HCT116 (cell line): ENCODE data around the gene MYLK4. TPM values are rescaled to one million over a fixed set of nuclear protein-coding genes. Genes with fewer than 3 reads are reported as not detected.

ENCODE experiments used
- ATAC-seq: fragments of 200-7000 bp; cut with Tn5 transposase; 2 replicates; pipeline ENCODE4 v1.9.1; 2020; ENCODE audit warnings: mild to moderate bottlenecking, moderate library complexity
- BruUV-seq: library from RNA; stranded (reverse); fragments of 400-500 nt; replicated peaks from 2 replicates; lab custom pipeline; 2021; lab: Mats Ljungman, UMichigan
- CTCF ChIA-PET: fragments of 300-600 bp; sonication (Branson Sonifier 250); formaldehyde crosslinking; loops from one replicate; lab custom pipeline; 2021; ENCODE audit warnings: antibody characterized with exemption; lab: Charles Lee
- POLR2A ChIA-PET: fragments of 300-600, 350-600 bp; sonication (Branson Sonifier 250); formaldehyde crosslinking; loops from one replicate; lab custom pipeline; 2021; ENCODE audit warnings: antibody characterized with exemption; lab: Charles Lee
- RAD21 ChIA-PET, 2 experiments: fragments of 300-600 bp; sonication (Branson Sonifier 250); formaldehyde crosslinking; loops; one replicate each; lab custom pipeline; 2023; ENCODE audit warnings: low total read pairs in 2 of 2; ENCODE audit not compliant: uncharacterized antibody in 2 of 2, unreplicated experiment in 2 of 2, low non-redundant PET in 1 of 2; lab: Charles Lee
- DNase-seq: peaks from one replicate; pipeline ENCODE4 v3.0.0-alpha.2; 2010; ENCODE audit warnings: low read depth, low spot score
- H2AFZ ChIP-seq: fragments of 200-600 bp; shearing (Covaris generic), sonication (generic); 2 replicates; pipeline ENCODE4 v1.6.1; 2017; ENCODE audit warnings: low read depth, mixed run types, mixed read lengths, antibody characterized with exemption, low read length; ENCODE audit not compliant: poor library complexity, severe bottlenecking
- H3K27ac ChIP-seq: 2 replicates; pipeline ENCODE4 v1.5.1; 2012; ENCODE audit warnings: low read depth, low read length
- H3K27me3 ChIP-seq: fragments of 200-600 bp; sonication (generic); 2 replicates; pipeline ENCODE4 v1.6.1; 2016; ENCODE audit warnings: mixed run types, low read length, mixed read lengths; ENCODE audit not compliant: insufficient read depth
- H3K36me3 ChIP-seq, 2 experiments: fragments of 200-500 bp in 1 of 2; fragments of 200-600 bp in 1 of 2; sonication (Bioruptor generic) in 1 of 2; sonication (generic) in 1 of 2; 2 replicates each; pipeline versions ENCODE4 v1.5.1 to v1.6.1; 2014 to 2016; ENCODE audit warnings: low read length in 2 of 2, inconsistent platforms in 1 of 2, mixed read lengths in 1 of 2, mixed run types in 1 of 2; ENCODE audit not compliant: insufficient read depth in 2 of 2, control insufficient read depth in 1 of 2
- H3K4me1 ChIP-seq, 2 experiments: fragments of 200-600 bp in 1 of 2; sonication (generic) in 1 of 2; 2 replicates each; pipeline versions ENCODE4 v1.5.1 to v1.6.1; 2012 to 2017; ENCODE audit warnings: low read length in 2 of 2, inconsistent platforms in 1 of 2, mild to moderate bottlenecking in 1 of 2, mixed read lengths in 1 of 2, mixed run types in 1 of 2, moderate library complexity in 1 of 2; ENCODE audit not compliant: insufficient read depth in 2 of 2, control insufficient read depth in 1 of 2
- H3K4me2 ChIP-seq: fragments of 200-600 bp; sonication (generic); 2 replicates; pipeline ENCODE4 v1.6.1; 2017; ENCODE audit warnings: mixed run types, low read length, mixed read lengths
- H3K4me3 ChIP-seq, 2 experiments: fragments of 200-600 bp in 1 of 2; sonication (generic) in 1 of 2; replicated peaks in 1 of 2; 2 replicates each; pipeline ENCODE4 v1.5.1; 2011 to 2016; ENCODE audit warnings: low read length in 2 of 2, control low read depth in 1 of 2, low read depth in 1 of 2, mild to moderate bottlenecking in 1 of 2, mixed read lengths in 1 of 2, mixed run types in 1 of 2
- H3K79me2 ChIP-seq: fragments of 200-600 bp; sonication (generic); 2 replicates; pipeline ENCODE4 v1.6.1; 2017; ENCODE audit warnings: mild to moderate bottlenecking, mixed run types, low read length, moderate library complexity, mixed read lengths; ENCODE audit not compliant: insufficient read depth
- H3K9ac ChIP-seq: fragments of 200-600 bp; sonication (generic); 2 replicates; pipeline ENCODE4 v1.6.1; 2016; ENCODE audit warnings: low read length, mixed read lengths
- H3K9me2 ChIP-seq: fragments of 200-600 bp; sonication (generic), shearing (Covaris generic); 2 replicates; pipeline ENCODE4 v1.6.1; 2017; ENCODE audit warnings: mixed run types, mild to moderate bottlenecking, moderate library complexity; ENCODE audit not compliant: insufficient read depth
- H3K9me3 ChIP-seq, 2 experiments: fragments of 200-500 bp in 1 of 2; fragments of 200-600 bp in 1 of 2; sonication (Bioruptor generic) in 1 of 2; sonication (generic) in 1 of 2; 2 replicates each; pipeline ENCODE4 v1.6.1; 2014 to 2017; ENCODE audit warnings: low read length in 2 of 2, mixed read lengths in 2 of 2, inconsistent platforms in 1 of 2, low read depth in 1 of 2, mild to moderate bottlenecking in 1 of 2, mixed run types in 1 of 2, moderate library complexity in 1 of 2; ENCODE audit not compliant: control insufficient read depth in 1 of 2, insufficient read depth in 1 of 2
- H4K20me1 ChIP-seq: fragments of 200-600 bp; sonication (generic), shearing (Covaris generic); 2 replicates; pipeline ENCODE4 v1.6.1; 2017; ENCODE audit warnings: mixed run types, mild to moderate bottlenecking, moderate library complexity; ENCODE audit not compliant: insufficient read depth
- CBX3 ChIP-seq: IDR thresholded peaks from 2 replicates; pipeline ENCODE4 v1.6.1; 2012; ENCODE audit warnings: low read depth
- CTCF ChIP-seq, 3 experiments: fragments of 200-600 bp in 1 of 3; sonication (generic) in 1 of 3; IDR thresholded peaks in 2 of 3; conservative IDR thresholded peaks in 1 of 3; 2 replicates each; pipeline ENCODE4 v1.5.1; 2012 to 2017; ENCODE audit warnings: low read depth in 2 of 3, low read length in 2 of 3, antibody characterized with exemption in 1 of 3, borderline replicate concordance in 1 of 3, control low read depth in 1 of 3, mild to moderate bottlenecking in 1 of 3, mixed read lengths in 1 of 3, mixed run types in 1 of 3, moderate library complexity in 1 of 3; ENCODE audit not compliant: insufficient read depth in 1 of 3
- EZH2phosphoT487 ChIP-seq: fragments of 200-600 bp; IDR thresholded peaks from 2 replicates; pipeline ENCODE4 v1.6.1; 2018; ENCODE audit warnings: antibody characterized with exemption, borderline replicate concordance
- FOSL1 ChIP-seq: IDR thresholded peaks from 2 replicates; pipeline ENCODE4 v1.6.1; 2012; ENCODE audit warnings: low read depth
- JUND ChIP-seq: IDR thresholded peaks from 2 replicates; pipeline ENCODE4 v1.6.1; 2012
- MAX ChIP-seq: IDR thresholded peaks from 2 replicates; pipeline ENCODE4 v1.6.1; 2012
- POLR2A ChIP-seq: IDR thresholded peaks from 2 replicates; pipeline ENCODE4 v1.7.0; 2011; ENCODE audit warnings: borderline replicate concordance; ENCODE audit not compliant: insufficient read depth, insufficient read length; ENCODE audit errors: extremely low read depth
- POLR2AphosphoS5 ChIP-seq: IDR thresholded peaks from 2 replicates; pipeline ENCODE4 v1.6.1; 2011; ENCODE audit warnings: mild to moderate bottlenecking, low read depth, low read length, moderate library complexity
- RAD21 ChIP-seq: IDR thresholded peaks from 2 replicates; pipeline ENCODE4 v1.6.1; 2012; ENCODE audit warnings: low read depth, mild to moderate bottlenecking
- REST ChIP-seq: IDR thresholded peaks from 2 replicates; pipeline ENCODE4 v1.6.1; 2012; ENCODE audit warnings: low read depth
- SIN3A ChIP-seq: IDR thresholded peaks from 2 replicates; pipeline ENCODE4 v1.6.1; 2012; ENCODE audit warnings: low read depth
- SP1 ChIP-seq: IDR thresholded peaks from 2 replicates; pipeline ENCODE4 v1.6.1; 2012; ENCODE audit warnings: low read depth
- SRF ChIP-seq: IDR thresholded peaks from 2 replicates; pipeline ENCODE4 v1.6.1; 2012; ENCODE audit warnings: low read depth
- TCF7L2 ChIP-seq: IDR thresholded peaks from 2 replicates; pipeline ENCODE4 v1.7.0; 2011; ENCODE audit warnings: borderline replicate concordance, inconsistent platforms; ENCODE audit not compliant: insufficient read depth, insufficient read length; ENCODE audit errors: extremely low read depth
- ZFX ChIP-seq: fragments of 450-650 bp; IDR thresholded peaks from 2 replicates; pipeline ENCODE4 v1.6.1; 2017
- ZNF274 ChIP-seq: fragments of 200-500 bp; sonication (Bioruptor generic); IDR thresholded peaks from 2 replicates; pipeline ENCODE4 v1.6.1; 2014; ENCODE audit warnings: mild to moderate bottlenecking, low read depth, low read length, inconsistent platforms
- intact Hi-C: fragments of 100-400 bp; cut with micrococcal nuclease; formaldehyde crosslinking; loops from 2 replicates; pipeline ENCODE4 v1.10.0; 2022
- total RNA-seq: library from RNA; stranded (reverse); gene quantifications from one replicate; pipeline ENCODE4 v1.2.1, GENCODE V29; 2021; ENCODE audit not compliant: unreplicated experiment

The MYLK4 gene
- total RNA-seq, 1 experiment from 2014 or later, result 0.27 TPM

GRCh38 chr6:2738373-2738979 lies 12.2 kb downstream of the MYLK4 start:
- no peaks in the 10 kb centered on the region for H3K79me2 ChIP-seq
- ChIA-PET RAD21 (interaction anchor here (0.6 to 1.0 kb wide), 2 partner anchors 12 to 261 kb away, joined by 3 to 4 read pairs; partner anchors contain the start of gene MYLK4 (in 1 of the 2)), POLR2A (no interaction called here), CTCF (interaction anchor here (0.7 to 2.0 kb wide), 20 partner anchors 10 to 1145 kb away, joined by 3 to 21 read pairs (median 4); partner anchors contain the start of genes MYLK4 and WRNIP1)
- no peaks in the 10 kb centered on the region for H3K27me3 ChIP-seq
- no TSS peak for BruUV-seq
- H3K9me3 ChIP-seq, result no peaks in the 10 kb centered on the region
- no peaks in the 10 kb centered on the region for H4K20me1 ChIP-seq
- H3K27ac ChIP-seq, result no peak overlapping the region
- ATAC-seq (peak; percentile 85), DNase-seq (peak; percentile 41)
- no peak overlapping the region for H2AFZ ChIP-seq
- H3K36me3 ChIP-seq, result no peaks in the 10 kb centered on the region
- H3K4me1 ChIP-seq, result peaks cover 0 to 6% of the 10 kb centered on the region in 2 experiments; a peak in 1 of 4 replicates
- no peak overlapping the region for H3K9ac ChIP-seq
- intact Hi-C loops, result loop anchor here (5.0 kb wide), 1 partner anchor 319 kb away; no protein-coding TSS in a partner anchor
- no peaks in the 10 kb centered on the region for H3K9me2 ChIP-seq
- no peak for TF ChIP-seq ZFX
- no peak for TF ChIP-seq JUND
- TF ChIP-seq TCF7L2, result no peak
- no peak for TF ChIP-seq EZH2phosphoT487
- peak; percentile 57 to 82 (median 73); a peak in 5 of 6 replicates for TF ChIP-seq CTCF (IDR thresholded peaks at IDR 0.05 in 2 of 3, conservative IDR thresholded peaks at IDR 0.05 in 1 of 3; ENCODE audit: borderline replicate concordance in 1 of 3, insufficient read depth in 1 of 3, low read depth in 2 of 3, low read length in 2 of 3)
- TF ChIP-seq POLR2A, result no peak
- no peak for TF ChIP-seq FOSL1
- TF ChIP-seq RAD21, result peak; percentile 93
- TF ChIP-seq MAX, result no peak
- TF ChIP-seq REST, result no peak
- no peak for TF ChIP-seq SRF
- no peak for TF ChIP-seq SIN3A
- TF ChIP-seq ZNF274, result no peak
- no peak for TF ChIP-seq POLR2AphosphoS5
- no peak for TF ChIP-seq SP1
- TF ChIP-seq CBX3, result no peak
- no peak overlapping the region for H3K4me3 ChIP-seq
- H3K4me2 ChIP-seq, result no peak overlapping the region
